Ovary (tissue), 9 donors: Measurements from ENCODE around the gene GPR158. TPM values are rescaled to one million over a fixed set of nuclear protein-coding genes. Genes with fewer than 3 reads are reported as not detected.

Source experiments
- DNase-seq, 5 donors: peaks; one replicate each; pipeline ENCODE4 v3.0.0-alpha.2; 2019 to 2020
- H3K27ac ChIP-seq, 2 donors: fragments of 200-600 bp; one replicate each; pipeline versions ENCODE4 v1.5.1 to v1.8.0; 2019 to 2022
- H3K27me3 ChIP-seq: fragments of 200-600 bp; one replicate; pipeline ENCODE4 v1.8.0; 2022
- H3K36me3 ChIP-seq: fragments of 200-600 bp; sonication (generic); one replicate; pipeline ENCODE4 v1.5.1; 2019
- H3K4me1 ChIP-seq: one replicate; pipeline ENCODE4 v1.8.1; 2013; ENCODE audit warnings: mild to moderate bottlenecking, moderate library complexity; ENCODE audit not compliant: insufficient read depth
- H3K4me3 ChIP-seq: fragments of 200-600 bp; sonication (generic); one replicate; pipeline ENCODE4 v1.5.1; 2017
- H3K9me3 ChIP-seq, 2 donors: fragments of 200-600 bp in 1 of 2; sonication (generic) in 1 of 2; one replicate each; pipeline versions ENCODE4 v1.5.1 to v1.8.1; 2013 to 2019; ENCODE audit warnings: mild to moderate bottlenecking in 1 of 2, moderate library complexity in 1 of 2
- CTCF ChIP-seq, 3 donors: fragments of 450-650 bp in 2 of 3; fragments of 200-600 bp in 1 of 3; IDR thresholded peaks; one replicate each; pipeline versions ENCODE4 v1.5.1 to v1.8.0; 2016 to 2022; ENCODE audit warnings: antibody characterized with exemption in 3 of 3, mild to moderate bottlenecking in 1 of 3
- EP300 ChIP-seq: sonication (generic); formaldehyde crosslinking; IDR thresholded peaks from one replicate; pipeline ENCODE4 v1.6.1; 2017; ENCODE audit warnings: antibody characterized with exemption
- POLR2A ChIP-seq: fragments of 450-650 bp; IDR thresholded peaks from one replicate; pipeline ENCODE4 v1.6.1; 2017; ENCODE audit warnings: antibody characterized with exemption, mild to moderate bottlenecking, moderate library complexity
- WGBS, 3 donors: extraction: QIAGEN DNeasy Blood & Tissue Kit in 1 of 3; methylation state at CpG; one replicate each; pipeline versions ENCODE4 v1.1.5 to v1.1.7; 2013 to 2017; 5-methylcytosine and 5-hydroxymethylcytosine counted together
- intact Hi-C, 4 donors: fragments of 100-400 bp; cut with DNase I; formaldehyde crosslinking; loops; one replicate each; pipeline versions ENCODE4 v1.11.0 to v1.15.1; 2022 to 2023
- polyA plus RNA-seq, 2 donors: library from polyadenylated mRNA; stranded (reverse); fragments of 200-250 nt in 1 of 2; fragments of 350-450 nt in 1 of 2; fragmentation: Illumina TruSeq in 1 of 2; extraction: RNeasy Lipid Tissue Mini Kit (QIAGEN cat#74804) in 1 of 2; gene quantifications; one replicate each; pipeline ENCODE4 v1.2.3, GENCODE V29; 2013 to 2014
- total RNA-seq, 7 donors: library from RNA; depleted of rRNA in 2 of 7; stranded (reverse); fragments of >200 nt in 2 of 7; fragmentation: NEBNext Ultra II Directional in 3 of 7; extraction: Animal tissue kit (Norgen Biotek cat#: 25700) in 3 of 7; gene quantifications; one replicate each; pipeline versions ENCODE4 v1.1.0 to v1.2.4, GENCODE V29; 2016 to 2023
- donor health status: DM: no; HTN: no; CAD: no; lungs with moderate emphysema.
- donor health status: DM: no; HTN: no; CAD: no.
- donor health status: Bipolar disorder and iron deficiency.
- donor health status: DM: yes; HTN: yes; CAD: no.
- donor health status: DM: no; HTN: no; CAD: no.
- donor health status: DM: yes; HTN: yes; CAD: no.

Gene GPR158
- total and polyA plus RNA-seq, 9 donors: 0.10 to 0.47 (median 0.17) TPM; not detected in 1

DNA sequence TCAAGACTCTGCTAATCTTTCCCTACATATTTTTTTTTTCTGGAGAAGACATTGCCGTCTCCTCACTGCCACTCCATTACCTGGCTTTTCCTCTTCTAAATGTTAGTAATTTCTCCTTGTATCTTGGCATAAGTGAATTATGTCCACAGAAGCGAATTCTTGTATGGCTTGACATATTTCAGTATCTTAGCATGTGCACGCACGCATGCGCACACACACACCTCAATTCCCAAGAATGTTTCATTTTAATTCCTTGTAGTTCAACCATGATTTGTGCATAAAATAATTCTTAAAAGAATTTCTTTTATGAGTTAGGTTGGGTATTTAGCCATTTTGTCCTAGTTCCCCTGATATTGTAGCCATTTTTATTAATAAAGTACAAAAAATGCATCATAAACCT is 458.0 kb downstream of the GPR158 start:
- WGBS, 3 donors: 82 to 87% (median 84%) methylated on average over 5 of the region's 5 CpGs
- no peaks in the 10 kb centered on the region for H3K4me1 ChIP-seq
- no peak overlapping the region for H3K27ac ChIP-seq
- intact Hi-C loops: no loop called here
- no peak for DNase-seq
- no peaks in the 10 kb centered on the region for H3K27me3 ChIP-seq
- no peaks in the 10 kb centered on the region for H3K36me3 ChIP-seq
- TF ChIP-seq EP300 (no peak), POLR2A (no peak), CTCF (IDR thresholded peaks at IDR 0.05) (no peak)
- H3K9me3 ChIP-seq: no peaks in the 10 kb centered on the region
- no peak overlapping the region for H3K4me3 ChIP-seq

DNA sequence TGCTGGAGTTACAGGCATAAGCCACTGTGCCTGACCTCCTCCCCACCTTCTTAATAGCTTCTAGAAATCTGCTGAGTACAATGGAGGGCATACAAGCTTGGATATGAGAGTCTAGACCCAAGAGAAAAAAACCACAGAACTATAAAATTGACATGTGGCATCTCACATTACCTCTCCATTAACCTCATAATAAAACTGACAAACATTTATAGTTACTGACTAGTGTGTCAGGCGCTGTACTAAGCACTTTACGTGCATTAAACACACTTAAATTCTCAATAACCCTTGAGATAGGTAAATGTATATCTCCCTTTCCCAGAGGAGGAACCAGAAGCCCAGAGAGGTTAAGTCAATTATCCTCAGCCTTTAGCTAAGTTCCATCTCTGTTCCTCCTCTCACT is 458.7 kb downstream of the GPR158 start:
- Histone ChIP-seq H3K9me3 (no peaks in the 10 kb centered on the region), H3K4me1 (no peaks in the 10 kb centered on the region), H3K27me3 (no peaks in the 10 kb centered on the region), H3K27ac (no peak overlapping the region), H3K36me3 (no peaks in the 10 kb centered on the region), H3K4me3 (no peak overlapping the region)
- TF ChIP-seq CTCF (IDR thresholded peaks at IDR 0.05) (no peak), POLR2A (no peak), EP300 (no peak)
- intact Hi-C loops: no loop called here
- DNase-seq: no peak
- 76 to 83% (median 77%) methylated on average over 2 of the region's 2 CpGs for WGBS, 3 donors

- H3K27ac ChIP-seq: no peak overlapping the region
- no peaks in the 10 kb centered on the region for H3K27me3 ChIP-seq
- H3K36me3 ChIP-seq: no peaks in the 10 kb centered on the region
- H3K9me3 ChIP-seq: no peaks in the 10 kb centered on the region
- no peak for DNase-seq
- H3K4me3 ChIP-seq: no peak overlapping the region
- 86 to 92% (median 92%) methylated on average over 2 of the region's 2 CpGs for WGBS, 3 donors
- intact Hi-C loops: no loop called here
- H3K4me1 ChIP-seq: no peaks in the 10 kb centered on the region
- TF ChIP-seq EP300: no peak
- TF ChIP-seq CTCF (IDR thresholded peaks at IDR 0.05): no peak
- no peak for TF ChIP-seq POLR2A
Measured at GRCh38 chr10:25639646-25640045, 464.8 kb downstream of the GPR158 start.

GRCh38 chr10:25641595-25641994 is 466.8 kb downstream of the GPR158 start:
- no peaks in the 10 kb centered on the region for H3K9me3 ChIP-seq
- H3K4me1 ChIP-seq: no peaks in the 10 kb centered on the region
- 78 to 83% (median 82%) methylated on average over 1 of the region's 1 CpG for WGBS, 3 donors
- H3K36me3 ChIP-seq: no peaks in the 10 kb centered on the region
- no peak for TF ChIP-seq EP300
- no peak for TF ChIP-seq CTCF (IDR thresholded peaks at IDR 0.05)
- TF ChIP-seq POLR2A: no peak
- no peaks in the 10 kb centered on the region for H3K27me3 ChIP-seq
- no peak overlapping the region for H3K27ac ChIP-seq
- H3K4me3 ChIP-seq: no peak overlapping the region
- intact Hi-C loops: no loop called here
- DNase-seq: no peak

DNA sequence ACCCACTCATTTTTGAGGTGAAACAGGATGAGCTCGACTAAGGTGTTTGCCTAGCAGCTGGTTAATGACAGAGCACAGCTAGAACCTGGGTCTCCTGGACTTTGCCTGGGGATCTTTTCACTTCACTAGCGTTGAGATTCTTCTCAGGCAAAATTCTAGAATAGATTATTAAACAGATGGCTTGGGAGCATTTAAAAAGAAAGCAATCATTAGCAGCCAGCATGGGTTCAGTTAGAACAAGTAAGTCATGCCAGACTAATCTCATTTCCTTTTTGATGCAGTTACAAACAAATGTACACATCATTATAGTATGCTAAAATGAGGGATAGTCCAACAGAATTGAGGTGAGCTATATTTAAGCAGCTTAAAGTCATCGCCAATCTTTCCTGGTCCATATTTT is 467.9 kb downstream of the GPR158 start:
- H3K4me1 ChIP-seq: no peaks in the 10 kb centered on the region
- 59 to 73% (median 61%) methylated on average over 3 of the region's 3 CpGs for WGBS, 3 donors
- no peak for TF ChIP-seq POLR2A
- no peak for TF ChIP-seq EP300
- no peak for TF ChIP-seq CTCF (IDR thresholded peaks at IDR 0.05)
- DNase-seq: no peak
- H3K9me3 ChIP-seq: no peaks in the 10 kb centered on the region
- no peaks in the 10 kb centered on the region for H3K36me3 ChIP-seq
- no peak overlapping the region for H3K27ac ChIP-seq
- intact Hi-C loops: no loop called here
- no peaks in the 10 kb centered on the region for H3K27me3 ChIP-seq
- H3K4me3 ChIP-seq: no peak overlapping the region
